ENCODE results near the gene CNTD1.

- TF ChIP-seq CTCF (IDR thresholded peaks at IDR 0.05) (no peak), POLR2A (IDR thresholded peaks at IDR 0.05) (no peak)
Measured at GRCh38 chr17:42772945-42773289, 25.7 kb upstream of the CNTD1 start.
